GM12891 (cell line): ENCODE results near the gene FAM3D.

Experiments
- POLR2A ChIP-seq: IDR thresholded peaks from 2 replicates; pipeline ENCODE4 v1.6.1; 2011; ENCODE audit warnings: low read depth, low read length, control low read depth
- POLR2AphosphoS5 ChIP-seq: IDR thresholded peaks from 2 replicates; pipeline ENCODE4 v1.6.1; 2011; ENCODE audit warnings: low read depth, low read length, control low read depth
- SPI1 ChIP-seq: IDR thresholded peaks from 2 replicates; pipeline ENCODE4 v1.6.1; 2011; ENCODE audit warnings: low read depth, low read length, control low read depth

DNA sequence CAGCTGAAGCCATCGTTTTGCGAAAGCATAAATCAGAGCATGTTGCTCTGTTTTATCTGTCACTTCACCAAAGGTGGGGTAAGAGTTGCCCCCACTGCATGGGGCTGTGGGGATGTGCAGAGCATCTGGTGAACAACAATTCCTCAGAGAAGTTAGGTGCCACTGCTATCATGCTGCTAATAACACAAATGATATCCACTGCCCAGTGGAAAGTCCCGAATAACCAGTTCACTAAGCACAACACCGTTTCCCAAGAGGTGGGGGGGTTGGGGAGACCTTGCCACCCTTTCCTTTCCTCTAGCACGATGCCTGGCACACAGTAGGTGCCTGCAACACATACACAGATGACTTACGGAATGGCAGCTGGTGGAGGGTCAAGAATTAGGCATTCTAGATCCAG, 38.6 kb downstream of the FAM3D start:
- TF ChIP-seq POLR2AphosphoS5: no peak
- TF ChIP-seq SPI1: no peak
- no peak for TF ChIP-seq POLR2A
